Chondrocyte (in vitro differentiated cells): ENCODE measurements around the gene ATP7B. TPM values are rescaled to one million over a fixed set of nuclear protein-coding genes. Genes with fewer than 3 reads are reported as not detected.
"Not testable (repeated sequence)": the region's sequence is repeated elsewhere in the genome, so short reads cannot be mapped to it uniquely, and the experiment has no call there.

Experiments
- DNase-seq: peaks from one replicate; pipeline ENCODE4 v3.0.0; 2021; ENCODE audit warnings: mixed read lengths, low spot score
- H3K27ac Mint-ChIP-seq: one replicate; pipeline ENCODE4 v1.8.0; 2021; ENCODE audit warnings: mild to moderate bottlenecking, moderate library complexity, mixed read lengths; ENCODE audit not compliant: unreplicated experiment
- H3K27me3 Mint-ChIP-seq: 2 replicates; pipeline ENCODE4 v1.8.0; 2021; ENCODE audit warnings: low read depth, mixed read lengths
- H3K36me3 Mint-ChIP-seq: 2 replicates; pipeline ENCODE4 v1.8.0; 2021; ENCODE audit warnings: low read depth, mixed read lengths
- H3K4me1 Mint-ChIP-seq: 2 replicates; pipeline ENCODE4 v1.8.0; 2021; ENCODE audit warnings: low read depth, mild to moderate bottlenecking, mixed read lengths
- H3K4me3 Mint-ChIP-seq: one replicate; pipeline ENCODE4 v1.8.0; 2021; ENCODE audit warnings: mild to moderate bottlenecking, moderate library complexity, mixed read lengths; ENCODE audit not compliant: unreplicated experiment
- H3K9me3 Mint-ChIP-seq: 2 replicates; pipeline ENCODE4 v1.8.0; 2021; ENCODE audit warnings: low read depth, mixed read lengths
- CTCF ChIP-seq: fragments of 200-600 bp; sonication (generic); IDR thresholded peaks from 2 replicates; pipeline ENCODE4 v1.5.0; 2021; ENCODE audit warnings: antibody characterized with exemption, mild to moderate bottlenecking, moderate library complexity
- total RNA-seq: library from RNA; stranded (reverse); gene quantifications from 3 replicates; pipeline ENCODE4 v1.2.1, GENCODE V29; 2021

The ATP7B gene
- total RNA-seq, 1 donor from 2014 or later, result 16.8 TPM

GRCh38 chr13:51997186-51997585 is 14.1 kb downstream of the ATP7B start:
- Mint-ChIP-seq H3K4me1 (peaks cover 27% of the 10 kb centered on the region), H3K9me3 (no peaks in the 10 kb centered on the region), H3K27me3 (no peaks in the 10 kb centered on the region), H3K27ac (no peak overlapping the region), H3K36me3 (no peaks in the 10 kb centered on the region), H3K4me3 (no peak overlapping the region)
- no peak for DNase-seq
- TF ChIP-seq CTCF, result no peak

- H3K4me1 Mint-ChIP-seq, result peaks cover 27% of the 10 kb centered on the region
- no peak for DNase-seq
- no peak overlapping the region for H3K4me3 Mint-ChIP-seq
- H3K27me3 Mint-ChIP-seq, result no peaks in the 10 kb centered on the region
- no peaks in the 10 kb centered on the region for H3K36me3 Mint-ChIP-seq
- H3K9me3 Mint-ChIP-seq, result no peaks in the 10 kb centered on the region
- TF ChIP-seq CTCF, result no peak
- peak overlapping the region; percentile 69 for H3K27ac Mint-ChIP-seq
Measured at GRCh38 chr13:51996641-51997040, 14.6 kb downstream of the ATP7B start.

DNA sequence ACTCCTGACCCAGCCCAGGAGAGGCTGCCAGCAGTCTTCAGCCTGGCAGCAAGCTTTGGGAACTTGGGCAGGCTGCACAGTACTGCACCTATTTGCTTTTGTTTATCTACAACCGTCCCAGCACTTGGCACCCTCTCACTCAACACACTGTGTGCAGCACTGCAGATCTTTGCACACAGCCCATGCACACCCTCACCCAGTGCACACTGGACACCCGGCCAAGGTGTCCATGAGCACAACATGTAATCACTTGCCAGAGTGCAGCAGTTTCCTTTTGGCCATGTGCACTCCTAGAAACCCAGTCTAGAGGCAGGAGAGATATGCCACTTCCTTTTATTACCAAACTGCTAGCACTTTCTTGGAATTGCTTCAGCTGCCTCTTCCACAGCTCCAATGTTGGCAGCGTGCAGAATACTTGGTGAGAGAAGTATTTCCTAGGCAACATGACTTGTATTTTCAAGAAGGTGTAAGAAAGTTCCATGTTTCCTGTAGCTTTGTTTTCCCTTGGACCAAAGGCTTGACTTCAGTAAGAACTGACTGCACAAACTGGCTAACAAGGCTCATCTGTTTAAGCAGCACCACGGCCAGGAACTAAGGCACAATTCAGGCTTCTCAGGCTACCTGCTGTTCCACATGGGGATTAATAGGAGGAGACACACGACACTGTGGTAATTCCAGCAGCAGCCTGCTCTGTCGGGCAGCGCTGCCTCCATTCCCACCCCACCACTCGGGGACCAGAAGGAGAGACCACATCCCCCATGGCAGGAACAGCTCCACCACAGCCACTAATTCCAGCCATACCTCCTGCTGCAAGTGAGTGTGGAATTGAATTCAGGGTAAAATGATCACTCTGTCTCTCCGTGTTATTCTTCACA is 15.3 kb downstream of the ATP7B start:
- Mint-ChIP-seq H3K9me3 (no peaks in the 10 kb centered on the region), H3K4me3 (no peak overlapping the region), H3K4me1 (peaks cover 27% of the 10 kb centered on the region), H3K27ac (peak overlapping the region; percentile 85), H3K27me3 (no peaks in the 10 kb centered on the region), H3K36me3 (no peaks in the 10 kb centered on the region)
- DNase-seq, result no peak
- TF ChIP-seq CTCF, result no peak

DNA sequence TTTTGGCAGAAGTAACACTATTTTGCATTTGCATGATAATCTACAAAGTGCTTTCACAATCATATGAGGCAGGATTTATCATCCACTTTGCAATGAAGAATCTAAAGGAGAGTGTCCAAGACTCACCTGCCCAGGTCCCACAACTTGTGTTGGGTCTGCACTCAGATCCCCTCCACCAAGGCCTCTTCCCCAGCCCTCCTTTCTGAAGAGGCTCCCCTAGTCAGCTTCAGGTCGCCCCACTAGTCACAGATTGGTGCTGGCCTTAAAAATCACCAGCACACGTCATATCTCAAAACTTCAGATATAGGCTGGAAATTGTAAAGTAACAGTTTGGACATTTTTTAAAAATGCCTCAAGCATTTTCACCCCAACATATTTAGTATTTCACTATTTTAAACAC is 17.5 kb downstream of the ATP7B start:
- Mint-ChIP-seq H3K4me3 (no peak overlapping the region), H3K27ac (no peak overlapping the region), H3K4me1 (peaks cover 22% of the 10 kb centered on the region), H3K36me3 (no peaks in the 10 kb centered on the region), H3K27me3 (no peaks in the 10 kb centered on the region), H3K9me3 (no peaks in the 10 kb centered on the region)
- no peak for TF ChIP-seq CTCF
- DNase-seq, result no peak

DNA sequence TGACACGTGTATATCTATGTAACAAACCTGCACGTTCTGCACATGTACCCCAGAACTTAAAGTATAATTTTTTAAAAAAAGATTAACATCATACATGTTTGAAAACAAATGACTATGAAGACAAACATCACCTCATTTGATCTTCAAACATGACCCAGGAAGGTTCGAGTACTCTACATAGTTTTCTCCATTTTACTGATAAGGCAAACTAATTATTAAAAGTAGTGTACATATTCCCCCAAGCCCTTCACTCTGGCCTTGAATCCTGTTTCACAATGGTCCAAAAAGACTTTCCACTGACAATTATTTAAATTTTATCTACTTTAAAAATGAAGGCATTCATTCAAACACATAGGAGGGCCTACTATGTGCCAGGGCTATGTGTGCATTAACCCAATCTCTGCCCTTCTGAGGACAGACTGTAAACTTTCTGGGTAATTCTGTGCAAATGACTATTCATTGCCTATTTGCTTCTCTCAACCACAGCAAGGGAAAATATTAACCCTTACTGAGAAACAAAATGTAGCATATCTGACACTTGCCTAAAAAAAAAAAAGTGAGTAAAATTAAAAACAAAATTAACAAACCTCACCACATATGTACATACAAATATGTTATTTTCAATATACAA is 22.1 kb downstream of the ATP7B start:
- no peak for DNase-seq
- Mint-ChIP-seq H3K4me3 (no peak overlapping the region), H3K36me3 (peaks cover 9% of the 10 kb centered on the region), H3K4me1 (no peaks in the 10 kb centered on the region), H3K27me3 (no peaks in the 10 kb centered on the region), H3K9me3 (peaks cover 28% of the 10 kb centered on the region), H3K27ac (no peak overlapping the region)
- TF ChIP-seq CTCF, result no peak

DNA sequence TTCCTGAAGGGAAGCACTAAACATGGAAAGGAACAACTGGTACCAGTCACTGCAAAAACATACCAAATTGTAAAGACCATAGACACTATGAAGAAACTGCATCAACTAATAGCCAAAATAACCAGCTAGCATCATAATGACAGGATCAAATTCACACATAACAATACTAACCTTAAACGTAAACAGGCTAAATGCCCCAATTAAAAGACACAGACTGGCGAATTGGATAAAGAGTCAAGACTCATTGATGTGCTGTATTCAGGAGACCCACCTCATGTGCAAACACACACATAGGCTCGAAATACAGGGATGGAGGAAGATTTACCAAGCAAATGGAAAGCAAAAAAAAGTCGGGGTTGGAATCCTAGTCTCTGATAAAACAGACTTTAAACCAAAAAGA is 26.3 kb downstream of the ATP7B start:
- not testable (repeated sequence) for DNase-seq, H3K27ac Mint-ChIP-seq, H3K27me3 Mint-ChIP-seq, H3K4me3 Mint-ChIP-seq
- Mint-ChIP-seq H3K36me3 (peaks cover 11% of the 10 kb centered on the region), H3K4me1 (peaks cover 24% of the 10 kb centered on the region), H3K9me3 (peaks cover 31% of the 10 kb centered on the region)

DNA sequence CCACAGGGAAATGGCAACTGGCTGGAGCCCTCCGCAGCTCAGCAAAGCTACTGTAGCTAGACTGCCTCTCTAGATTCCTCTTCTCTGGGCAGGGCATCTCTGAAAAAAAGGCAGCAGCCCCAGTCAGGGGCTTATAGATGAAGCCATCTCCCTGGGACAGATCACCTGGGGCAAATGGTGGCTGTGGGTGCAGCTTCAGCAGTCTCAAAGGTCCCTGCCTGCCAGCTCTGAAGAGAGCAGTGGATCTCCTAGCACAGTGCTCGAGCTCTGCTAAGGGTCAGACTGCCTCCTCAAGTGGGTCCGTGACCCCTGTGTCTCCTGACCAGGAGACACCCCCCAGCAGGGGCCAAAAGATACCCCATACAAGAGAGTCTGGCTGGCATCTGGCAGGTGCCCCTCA is 28.0 kb downstream of the ATP7B start:
- Mint-ChIP-seq H3K4me1 (peaks cover 26% of the 10 kb centered on the region), H3K36me3 (peaks cover 11% of the 10 kb centered on the region), H3K9me3 (peaks cover 31% of the 10 kb centered on the region)
- not testable (repeated sequence) for H3K27ac Mint-ChIP-seq, H3K4me3 Mint-ChIP-seq, DNase-seq, H3K27me3 Mint-ChIP-seq
